Measurements from ENCODE around the gene HACD1. TPM values are rescaled to one million over a fixed set of nuclear protein-coding genes. Genes with fewer than 3 reads are reported as not detected.
"Not testable (repeated sequence)": the region's sequence is repeated elsewhere in the genome, so short reads cannot be mapped to it uniquely, and the experiment has no call there.

HACD1 gene
- total and polyA plus RNA-seq, 10 of the 15 experiments (the other 5 are each of a cell fraction or from before 2014, with no cell fraction given), result 0.22 to 1.5 (median 0.78) TPM; not detected in 1

DNA sequence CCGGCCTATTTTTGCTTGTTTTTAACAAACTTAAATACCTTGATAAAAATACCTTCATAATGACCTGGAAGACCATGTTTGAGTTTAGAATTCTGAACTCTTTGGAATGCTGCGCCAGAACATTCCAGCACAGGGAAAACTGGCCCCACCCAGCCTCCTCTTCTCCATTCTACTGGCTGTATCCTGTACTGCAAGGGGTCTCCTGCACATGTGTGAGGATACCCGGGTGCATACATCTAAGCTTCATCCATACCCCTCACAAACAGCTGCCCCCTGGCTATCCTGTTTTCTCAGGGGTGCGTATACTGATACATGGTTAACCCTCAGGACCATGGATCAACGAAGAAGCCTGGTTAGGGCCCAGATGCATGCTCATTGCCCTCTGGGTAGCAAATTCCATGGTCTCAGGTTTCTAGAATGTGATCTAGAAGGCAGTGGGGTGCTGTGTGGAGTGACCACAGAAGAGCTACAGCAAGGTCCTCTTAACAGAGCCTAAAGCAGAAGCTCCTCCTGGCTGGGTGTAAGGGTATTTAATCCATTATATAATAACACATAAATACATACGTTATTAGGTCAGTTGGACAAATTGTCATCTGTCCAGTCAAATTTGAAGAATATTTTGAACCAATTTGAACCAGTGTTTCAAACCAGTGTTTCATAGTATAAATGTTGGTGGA, 26.1 kb downstream of the HACD1 start:
- in situ Hi-C loops (cut with MboI) (no loop called here), intact Hi-C loops (cut with micrococcal nuclease; ENCODE audit: unreplicated experiment) (loop anchor here (10.0 kb wide), 2 partner anchors 296 to 756 kb away; no protein-coding TSS in a partner anchor)
- CTCF ChIA-PET, result interaction anchor here (0.8 to 1.8 kb wide), 4 partner anchors 8 to 182 kb away, joined by 3 to 9 read pairs (median 4); no protein-coding TSS in a partner anchor
- RAD21 ChIA-PET (ENCODE audit: unreplicated experiment), result interaction anchor here (1.5 kb wide), 1 partner anchor 182 kb away, joined by 4 read pairs; no protein-coding TSS in a partner anchor
- no peaks in the 10 kb centered on the region for H3K36me3 ChIP-seq (ENCODE audit: control insufficient read depth in 2 of 2, insufficient read depth in 2 of 2, low read length in 1 of 2)
- H3K79me2 ChIP-seq (ENCODE audit: control insufficient read depth, insufficient read depth, low read length), result no peaks in the 10 kb centered on the region
- no peak overlapping the region for H3K9ac ChIP-seq (ENCODE audit: control insufficient read depth, insufficient read depth, low read length)
- H3K27ac ChIP-seq (ENCODE audit: control insufficient read depth, insufficient read depth), result no peak overlapping the region
- H2AFZ ChIP-seq (ENCODE audit: control insufficient read depth, low read depth, low read length), result no peak overlapping the region
- WGBS (ENCODE audit: insufficient coverage, insufficient replicate concordance, low lambda C conversion rate, missing lambda C conversion rate), result 69% methylated on average over 6 of the region's 6 CpGs
- DNase-seq (ENCODE audit: low read depth, low spot score) (no peak), ATAC-seq (no peak), FAIRE-seq (no peak)
- H3K27me3 ChIP-seq (replicated peaks in 1 of 2; ENCODE audit: control insufficient read depth in 2 of 2, insufficient read depth in 2 of 2, low read length in 1 of 2), result no peaks in the 10 kb centered on the region
- no peak overlapping the region for H3K4me3 ChIP-seq
- TF ChIP-seq, protein P1, sequence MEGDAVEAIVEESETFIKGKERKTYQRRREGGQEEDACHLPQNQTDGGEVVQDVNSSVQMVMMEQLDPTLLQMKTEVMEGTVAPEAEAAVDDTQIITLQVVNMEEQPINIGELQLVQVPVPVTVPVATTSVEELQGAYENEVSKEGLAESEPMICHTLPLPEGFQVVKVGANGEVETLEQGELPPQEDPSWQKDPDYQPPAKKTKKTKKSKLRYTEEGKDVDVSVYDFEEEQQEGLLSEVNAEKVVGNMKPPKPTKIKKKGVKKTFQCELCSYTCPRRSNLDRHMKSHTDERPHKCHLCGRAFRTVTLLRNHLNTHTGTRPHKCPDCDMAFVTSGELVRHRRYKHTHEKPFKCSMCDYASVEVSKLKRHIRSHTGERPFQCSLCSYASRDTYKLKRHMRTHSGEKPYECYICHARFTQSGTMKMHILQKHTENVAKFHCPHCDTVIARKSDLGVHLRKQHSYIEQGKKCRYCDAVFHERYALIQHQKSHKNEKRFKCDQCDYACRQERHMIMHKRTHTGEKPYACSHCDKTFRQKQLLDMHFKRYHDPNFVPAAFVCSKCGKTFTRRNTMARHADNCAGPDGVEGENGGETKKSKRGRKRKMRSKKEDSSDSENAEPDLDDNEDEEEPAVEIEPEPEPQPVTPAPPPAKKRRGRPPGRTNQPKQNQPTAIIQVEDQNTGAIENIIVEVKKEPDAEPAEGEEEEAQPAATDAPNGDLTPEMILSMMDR (IDR thresholded peaks at IDR 0.05 in 2 of 3, conservative IDR thresholded peaks at IDR 0.05 in 1 of 3; ENCODE audit: control insufficient read depth in 2 of 3, extremely low read depth in 1 of 3, insufficient read depth in 1 of 3, low read depth in 3 of 3, low read length in 3 of 3), result no peak
- TF ChIP-seq NR2C1 (IDR thresholded peaks at IDR 0.05), result no peak
- no peaks in the 10 kb centered on the region for H4K20me1 ChIP-seq (ENCODE audit: control insufficient read depth, insufficient read depth)
- no peak overlapping the region for H3K4me2 ChIP-seq (ENCODE audit: control insufficient read depth, insufficient read depth)
- H3K9me3 ChIP-seq (replicated peaks; ENCODE audit: control insufficient read depth, insufficient read depth, low read length), result no peaks in the 10 kb centered on the region
- POLR2A ChIA-PET, result interaction anchor here (0.6 kb wide), 1 partner anchor 27 kb away, joined by 3 read pairs; no protein-coding TSS in a partner anchor
- no TSS peak for BruUV-seq (replicated peaks)
- SMC1A ChIA-PET (ENCODE audit: uncharacterized antibody, unreplicated experiment), result interaction anchor here (0.7 to 1.8 kb wide), 7 partner anchors 10 to 182 kb away, joined by 3 to 5 read pairs (median 3); no protein-coding TSS in a partner anchor
- no peaks in the 10 kb centered on the region for H3K4me1 ChIP-seq (ENCODE audit: control insufficient read depth, insufficient read depth, low read length)

DNA sequence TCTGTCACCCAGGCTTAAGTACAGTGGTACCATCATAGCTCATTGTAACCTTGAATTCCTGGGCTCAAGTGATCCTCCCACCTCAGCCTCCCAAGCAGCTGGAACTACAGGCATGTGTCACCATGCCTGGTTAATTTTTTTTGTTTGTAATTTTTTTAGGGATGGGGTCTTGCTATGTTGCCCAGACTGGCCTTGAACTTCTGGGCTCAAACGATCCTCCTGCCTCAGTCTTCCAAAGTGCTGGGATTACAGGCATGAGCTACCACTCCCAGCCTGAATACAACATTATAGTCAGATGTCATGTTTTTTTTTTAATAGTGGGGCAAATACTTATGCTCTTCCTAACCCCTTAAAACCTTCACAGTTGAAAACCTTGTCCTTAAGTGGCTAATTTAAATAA, 27.9 kb downstream of the HACD1 start:
- H2AFZ ChIP-seq (ENCODE audit: control insufficient read depth, low read depth, low read length); H3K27me3 ChIP-seq (replicated peaks in 1 of 2; ENCODE audit: control insufficient read depth in 2 of 2, insufficient read depth in 2 of 2, low read length in 1 of 2); H3K4me2 ChIP-seq (ENCODE audit: control insufficient read depth, insufficient read depth); BruUV-seq (replicated peaks); CTCF ChIA-PET; in situ Hi-C loops (cut with MboI); H4K20me1 ChIP-seq (ENCODE audit: control insufficient read depth, insufficient read depth); H3K4me3 ChIP-seq; POLR2A ChIA-PET; H3K9ac ChIP-seq (ENCODE audit: control insufficient read depth, insufficient read depth, low read length); H3K36me3 ChIP-seq (ENCODE audit: control insufficient read depth in 2 of 2, insufficient read depth in 2 of 2, low read length in 1 of 2); H3K79me2 ChIP-seq (ENCODE audit: control insufficient read depth, insufficient read depth, low read length); H3K27ac ChIP-seq (ENCODE audit: control insufficient read depth, insufficient read depth); FAIRE-seq; H3K4me1 ChIP-seq (ENCODE audit: control insufficient read depth, insufficient read depth, low read length); H3K9me3 ChIP-seq (replicated peaks; ENCODE audit: control insufficient read depth, insufficient read depth, low read length); ATAC-seq; DNase-seq (ENCODE audit: low read depth, low spot score): not testable (repeated sequence)
- intact Hi-C loops (cut with micrococcal nuclease; ENCODE audit: unreplicated experiment), result loop anchor here (5.0 kb wide), 1 partner anchor 77 kb away; no protein-coding TSS in a partner anchor
- SMC1A ChIA-PET (ENCODE audit: uncharacterized antibody, unreplicated experiment), result interaction anchor here (0.8 to 1.1 kb wide), 2 partner anchors 13 to 144 kb away, joined by 3 read pairs; no protein-coding TSS in a partner anchor
- RAD21 ChIA-PET (ENCODE audit: unreplicated experiment), result interaction anchor here (1.0 kb wide), 1 partner anchor 17 kb away, joined by 3 read pairs; no protein-coding TSS in a partner anchor
- 52% methylated on average over 1 of the region's 1 CpG for WGBS (ENCODE audit: insufficient coverage, insufficient replicate concordance, low lambda C conversion rate, missing lambda C conversion rate)

Data from GM12878 (cell line).